SKM-1 (cell line): ENCODE data around the gene ITPR2.

Experiments used
- DNase-seq: peaks from one replicate; lab custom pipeline; 2025; ENCODE audit not compliant: unreplicated experiment; lab: John Stamatoyannopoulos, UW

The ITPR2 gene

DNA sequence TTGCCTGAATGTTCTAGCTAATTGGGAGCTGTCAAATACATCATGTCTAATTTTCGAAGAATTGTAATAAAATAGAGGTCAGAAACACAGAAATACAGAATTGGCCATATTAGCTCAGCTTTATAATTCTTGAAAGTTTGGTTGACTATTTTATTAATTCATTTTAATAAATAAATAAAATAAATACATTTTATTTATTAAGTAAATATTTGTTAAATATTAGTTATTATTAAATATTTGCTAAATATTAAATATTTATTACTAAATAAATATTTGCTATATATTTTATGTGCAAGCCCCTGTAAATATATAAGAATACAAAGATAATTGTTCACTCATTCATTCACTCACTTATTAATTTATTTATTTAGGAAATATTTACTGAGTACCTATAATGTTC lies 406.3 kb downstream of the ITPR2 start:
- DNase-seq = no peak

DNA sequence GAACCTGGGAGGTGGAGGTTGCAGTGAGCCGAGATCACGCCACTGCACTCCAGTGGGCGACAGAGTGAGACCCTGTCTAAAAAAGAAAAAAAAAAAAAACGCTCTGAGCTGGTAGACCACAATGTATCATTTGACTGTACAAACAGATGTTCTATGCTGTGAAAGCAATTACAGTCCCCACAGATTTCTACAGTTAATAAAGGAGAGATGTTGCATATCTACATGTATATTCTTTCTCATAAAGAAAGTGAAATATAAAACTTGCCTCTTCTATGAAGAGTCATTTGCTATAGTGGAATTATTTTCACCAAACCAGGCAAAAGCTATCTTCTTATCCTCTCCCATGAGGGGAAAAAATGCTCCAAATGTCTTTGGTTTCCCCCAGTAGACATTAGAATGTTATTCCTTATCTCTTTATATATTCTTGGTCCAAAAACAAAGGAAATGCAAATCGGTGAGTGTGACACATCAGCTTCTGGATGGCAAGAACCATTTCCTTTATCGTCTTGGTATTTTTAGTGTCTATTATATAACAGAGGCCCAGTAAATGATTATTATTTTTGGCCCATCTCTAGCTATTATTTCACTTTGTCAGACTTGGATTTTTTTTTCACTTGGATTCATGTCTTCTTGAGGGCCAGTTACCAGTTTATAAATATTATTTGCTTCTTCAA lies 407.3 kb downstream of the ITPR2 start:
- DNase-seq = no peak

DNA sequence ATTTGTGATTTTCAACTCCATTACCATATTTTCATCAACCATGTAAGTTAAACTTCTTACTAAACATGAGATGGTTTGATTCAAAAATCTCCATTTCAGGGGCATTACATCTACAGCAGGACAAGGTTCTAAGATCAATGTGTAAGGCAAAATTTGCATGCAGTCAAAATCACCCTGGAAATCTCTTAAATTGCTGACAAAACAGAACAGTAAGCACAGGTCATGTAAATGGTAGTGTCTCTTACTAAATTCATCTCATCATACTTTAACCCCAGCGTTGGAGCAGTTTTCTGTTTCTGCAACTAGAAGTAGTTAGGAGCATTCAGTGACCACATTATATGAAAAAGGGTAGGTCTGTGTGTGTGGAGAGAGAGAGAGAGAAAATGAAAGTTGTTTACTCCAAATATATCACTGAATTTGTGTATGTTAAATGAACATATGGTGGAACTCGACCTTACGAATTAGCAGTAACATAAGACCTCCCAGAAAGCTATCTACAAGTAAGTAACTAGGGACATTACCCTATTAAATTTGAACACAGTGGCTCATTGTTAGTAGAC lies 410.1 kb downstream of the ITPR2 start:
- DNase-seq = no peak

DNA sequence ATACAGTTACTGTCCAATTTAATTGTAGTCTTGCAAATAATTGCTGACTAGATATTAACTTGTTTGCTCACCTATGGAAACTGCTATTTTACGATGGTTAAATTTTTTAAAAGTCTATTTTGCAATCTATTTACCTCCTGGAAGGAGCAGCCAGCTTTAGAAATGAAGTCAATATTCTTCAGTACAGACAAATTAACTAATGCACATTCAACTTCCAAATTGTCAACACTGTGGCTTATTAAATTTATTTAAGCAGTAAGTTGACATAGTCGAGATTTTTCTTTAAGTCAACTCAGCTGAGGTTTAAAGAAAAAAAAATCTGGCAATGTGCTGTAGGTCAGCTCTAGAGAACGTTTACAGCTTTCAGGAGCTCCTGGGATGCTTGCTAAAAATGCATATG lies 416.4 kb downstream of the ITPR2 start:
- no peak for DNase-seq

DNA sequence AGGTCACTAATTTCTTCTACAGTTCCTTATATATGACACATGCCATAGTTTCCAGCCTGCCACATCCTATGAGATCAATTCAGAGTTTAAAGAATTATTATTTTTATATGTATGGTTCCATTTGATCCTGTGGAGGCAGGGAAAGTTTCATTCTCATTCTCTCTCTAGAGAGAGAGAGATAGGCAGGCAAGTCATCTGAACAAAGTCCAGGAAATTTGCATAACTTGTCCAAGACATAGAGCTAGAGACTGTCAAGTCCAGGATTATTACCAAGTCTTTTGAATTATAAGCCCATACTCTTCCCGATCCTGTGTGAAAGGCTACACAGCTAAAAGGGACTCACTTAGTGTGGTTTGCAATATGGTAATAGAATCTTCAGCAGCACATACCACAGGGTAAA lies 422.3 kb downstream of the ITPR2 start:
- DNase-seq = no peak

DNA sequence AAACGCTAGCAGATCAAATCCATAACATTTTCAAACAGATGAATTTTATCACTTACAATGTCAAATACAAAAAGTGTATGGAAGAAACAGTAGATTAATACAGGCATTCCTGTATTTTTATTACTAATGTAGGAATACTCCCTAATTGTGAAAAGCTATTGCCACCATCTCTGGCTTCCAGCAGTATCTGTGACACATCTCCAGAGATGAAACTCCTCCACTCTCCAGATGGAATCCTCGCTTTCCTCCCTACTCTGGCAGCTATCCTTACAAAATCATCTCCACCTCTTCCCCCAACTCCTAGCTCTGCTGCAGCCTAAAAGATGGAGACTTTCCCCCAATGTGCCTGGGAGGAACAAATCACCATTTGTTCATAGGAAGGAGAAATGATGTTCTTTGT lies 426.2 kb downstream of the ITPR2 start:
- DNase-seq = no peak

DNA sequence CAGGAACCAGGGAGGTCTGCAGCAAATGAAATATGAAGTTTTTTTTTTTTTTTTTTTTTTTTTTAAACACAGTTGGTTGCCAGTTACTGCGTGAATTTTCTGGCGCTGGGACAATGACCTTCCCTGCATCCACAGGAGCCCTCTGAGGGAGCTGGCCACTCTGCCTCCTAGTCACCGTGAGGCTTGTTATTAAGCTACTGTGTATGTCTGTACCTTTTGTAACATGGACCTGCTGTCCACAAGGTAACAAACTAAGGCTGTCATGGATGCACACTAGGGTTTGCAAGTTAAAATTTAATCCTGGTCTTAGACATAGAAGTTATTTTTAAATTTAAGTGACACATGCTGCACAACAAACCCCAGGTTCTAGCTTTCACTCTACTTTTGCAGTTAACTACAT lies 426.6 kb downstream of the ITPR2 start:
- DNase-seq = no peak

DNA sequence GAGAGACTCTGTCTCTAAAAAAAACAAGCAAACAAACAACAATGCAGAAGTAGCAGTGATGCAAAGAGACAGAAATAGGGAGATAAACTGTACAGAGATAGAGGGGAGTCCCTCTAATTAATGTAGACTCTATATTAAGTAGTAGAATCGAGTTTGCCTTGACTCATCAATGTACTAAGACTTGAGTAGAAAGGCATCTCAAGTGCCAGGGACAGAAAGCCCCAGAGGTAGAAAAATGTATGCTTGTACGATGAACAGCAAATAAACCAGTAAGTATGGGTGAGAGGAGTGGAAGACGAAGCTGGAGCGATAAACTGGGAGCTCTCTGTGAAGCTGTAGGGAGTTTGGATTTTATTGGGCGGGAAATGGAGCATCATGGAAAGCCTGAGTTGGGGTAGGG lies 429.4 kb downstream of the ITPR2 start:
- no peak for DNase-seq

DNA sequence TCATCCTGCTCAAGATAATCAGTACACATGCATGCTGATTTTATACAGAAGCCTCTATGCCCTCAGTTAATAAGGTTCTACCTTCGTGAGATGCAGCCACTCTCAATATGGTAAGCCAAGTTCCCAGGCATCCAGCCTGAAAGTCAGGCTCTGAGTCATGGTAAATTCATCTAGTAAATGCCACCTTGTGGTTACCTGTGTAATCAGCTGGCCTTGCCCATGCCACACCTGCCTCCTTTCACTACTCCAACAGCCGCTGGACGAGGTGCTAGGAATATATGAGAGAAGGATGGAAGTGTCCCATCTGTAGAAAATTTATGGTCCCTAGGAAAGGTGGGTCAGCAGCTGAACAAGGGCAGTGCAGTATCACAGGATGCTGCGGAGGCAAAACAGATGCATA lies 430.3 kb downstream of the ITPR2 start:
- no peak for DNase-seq

DNA sequence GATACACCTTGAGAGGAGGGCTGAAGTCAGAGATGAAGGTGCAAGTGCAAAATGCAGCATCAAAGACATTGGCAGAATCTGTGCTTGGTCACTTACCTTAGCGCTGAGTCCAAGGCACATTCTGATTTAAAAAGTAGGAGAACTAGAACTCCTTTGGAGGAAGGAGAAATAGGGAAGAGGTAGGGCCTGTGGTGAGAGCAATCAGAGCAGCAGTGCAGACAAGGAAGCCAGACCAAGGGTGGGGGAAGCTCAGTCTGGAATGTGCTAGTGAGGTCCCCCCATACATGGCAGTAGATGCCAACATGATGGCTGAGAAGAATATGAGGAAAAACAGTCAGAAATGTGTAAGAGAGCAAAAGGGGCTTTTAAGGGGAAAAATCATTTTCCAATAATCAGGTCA lies 431.1 kb downstream of the ITPR2 start:
- no peak for DNase-seq

DNA sequence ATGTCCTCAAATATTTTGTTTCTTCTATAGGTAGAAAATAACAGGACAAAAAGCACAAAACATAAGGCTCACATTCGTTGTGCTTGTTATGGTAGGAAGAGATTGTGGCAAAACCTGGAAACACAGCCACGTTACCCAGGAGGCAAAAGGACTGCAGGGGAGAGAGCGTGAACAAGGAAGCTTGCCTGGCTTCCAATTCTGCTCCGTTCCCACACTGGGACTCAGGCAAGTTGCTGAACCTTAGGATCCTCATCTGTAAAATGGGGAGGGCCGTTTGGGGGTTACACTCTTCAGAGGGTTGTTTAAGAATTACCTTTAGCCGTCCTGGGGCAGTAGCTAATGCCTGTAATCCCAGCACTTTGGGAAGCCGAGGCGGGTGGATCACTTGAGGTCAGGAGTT lies 432.4 kb downstream of the ITPR2 start:
- no peak for DNase-seq

DNA sequence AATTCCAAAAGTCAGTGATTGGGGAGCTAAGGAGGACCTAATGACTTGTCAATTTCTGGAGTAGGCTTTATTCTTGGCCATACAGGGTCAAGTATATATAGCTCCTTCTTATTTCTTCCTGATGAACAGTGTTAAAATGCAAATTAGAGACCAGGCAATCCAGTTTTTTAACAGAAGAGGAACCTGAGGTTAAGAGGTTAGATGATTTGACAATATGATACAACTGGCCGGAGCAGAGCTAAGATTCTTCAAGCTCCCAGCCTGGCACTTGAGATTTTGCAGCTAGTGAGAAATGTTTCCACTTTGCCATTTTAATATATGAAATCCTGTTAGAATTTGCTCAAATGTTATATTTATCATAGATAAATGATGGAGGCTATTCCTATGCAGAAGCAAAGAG lies 433.6 kb downstream of the ITPR2 start:
- no peak for DNase-seq

DNA sequence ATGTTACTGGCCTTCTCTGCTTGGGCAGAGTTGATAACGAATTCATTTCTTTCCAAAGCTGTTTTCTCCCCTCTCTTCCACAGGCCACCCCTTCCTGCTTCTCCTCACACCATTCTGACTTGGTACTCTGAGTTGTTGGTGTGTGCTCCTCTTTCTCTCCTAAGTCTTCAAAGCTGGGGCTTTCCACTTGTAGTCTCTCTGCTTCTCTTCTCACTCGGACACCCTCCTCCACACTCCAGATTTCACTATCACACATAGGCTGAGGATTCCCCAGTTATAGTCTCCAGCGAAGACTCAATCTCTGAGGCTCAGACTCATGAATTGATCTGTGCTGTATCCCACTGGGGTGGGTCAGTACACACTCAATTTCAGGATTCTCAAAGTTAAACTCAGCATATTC lies 436.6 kb downstream of the ITPR2 start:
- no peak for DNase-seq

DNA sequence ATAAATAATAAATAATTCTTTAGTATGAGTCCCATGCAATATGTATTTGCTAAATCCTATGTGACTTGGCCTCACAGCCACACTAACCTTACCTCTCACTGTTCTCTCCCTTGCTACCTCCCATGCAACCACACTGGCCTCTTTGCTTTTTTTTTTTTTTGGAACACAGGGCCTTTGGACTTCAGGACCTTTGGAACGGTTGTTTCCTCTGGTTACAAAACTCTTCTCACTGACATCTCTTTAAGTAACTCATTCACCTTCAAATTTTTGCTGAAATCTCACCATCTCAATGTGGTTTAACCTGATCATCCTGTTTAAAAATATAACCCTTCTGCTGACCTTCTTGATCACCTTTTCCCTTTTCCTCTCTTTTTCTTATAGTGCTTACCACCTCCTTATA lies 443.7 kb downstream of the ITPR2 start:
- DNase-seq = no peak

DNA sequence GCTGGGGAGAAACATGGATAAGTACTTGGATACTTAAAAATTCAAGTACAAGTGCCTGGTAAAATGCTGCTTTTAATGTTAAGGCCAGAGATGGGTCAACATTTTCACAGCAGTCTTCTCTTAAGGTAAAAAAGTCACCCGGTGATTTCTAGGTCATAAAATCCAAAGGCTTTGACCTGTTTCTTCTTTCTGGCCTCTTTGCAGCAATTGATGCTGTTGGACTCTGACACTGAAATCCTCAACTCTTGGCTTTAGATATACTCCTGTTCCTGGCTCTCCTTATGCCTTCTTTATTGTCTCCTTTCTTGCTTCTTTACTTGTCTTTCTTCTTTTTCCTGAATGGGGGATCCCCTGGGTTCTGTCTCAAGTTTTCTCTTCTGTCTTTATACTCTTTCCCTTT lies 448.5 kb downstream of the ITPR2 start:
- DNase-seq = no peak

DNA sequence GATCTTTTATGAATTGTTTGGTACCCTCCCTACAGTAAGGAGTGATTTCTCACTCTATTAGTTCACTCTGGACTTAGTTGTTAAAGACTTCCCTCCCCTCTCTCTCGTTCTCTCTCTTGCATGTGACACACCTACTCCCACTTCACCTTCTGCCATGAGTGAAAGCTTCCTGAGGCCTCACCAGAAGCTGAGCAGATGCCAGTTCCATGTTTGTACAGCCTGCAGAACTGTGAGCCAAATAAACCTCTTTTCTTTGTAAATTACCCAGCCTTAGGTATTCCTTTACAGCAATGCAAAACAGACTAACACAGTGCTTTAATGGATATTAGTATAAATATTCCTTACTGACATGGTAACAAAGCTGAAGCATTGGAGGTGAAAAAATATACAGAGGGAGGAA lies 450.0 kb downstream of the ITPR2 start:
- DNase-seq = no peak

DNA sequence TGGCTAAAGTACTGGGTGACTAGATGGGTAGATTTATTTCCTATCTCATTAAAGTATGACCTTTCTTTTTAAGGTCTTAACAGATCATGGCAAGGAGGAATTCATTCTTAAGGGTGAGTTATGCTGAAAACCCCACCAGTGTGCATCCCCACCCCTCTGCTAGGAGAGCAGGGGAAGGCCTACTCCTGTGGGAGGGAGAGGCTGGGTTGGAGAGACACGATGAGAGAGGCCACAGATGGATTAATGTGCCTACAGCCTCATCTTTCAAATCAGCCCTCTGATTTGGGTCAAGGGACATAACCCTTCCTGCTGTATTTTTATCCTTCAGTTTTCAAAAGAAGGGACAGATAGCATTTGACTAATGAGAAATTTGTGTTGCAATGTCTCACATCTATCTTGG lies 452.1 kb downstream of the ITPR2 start:
- no peak for DNase-seq

DNA sequence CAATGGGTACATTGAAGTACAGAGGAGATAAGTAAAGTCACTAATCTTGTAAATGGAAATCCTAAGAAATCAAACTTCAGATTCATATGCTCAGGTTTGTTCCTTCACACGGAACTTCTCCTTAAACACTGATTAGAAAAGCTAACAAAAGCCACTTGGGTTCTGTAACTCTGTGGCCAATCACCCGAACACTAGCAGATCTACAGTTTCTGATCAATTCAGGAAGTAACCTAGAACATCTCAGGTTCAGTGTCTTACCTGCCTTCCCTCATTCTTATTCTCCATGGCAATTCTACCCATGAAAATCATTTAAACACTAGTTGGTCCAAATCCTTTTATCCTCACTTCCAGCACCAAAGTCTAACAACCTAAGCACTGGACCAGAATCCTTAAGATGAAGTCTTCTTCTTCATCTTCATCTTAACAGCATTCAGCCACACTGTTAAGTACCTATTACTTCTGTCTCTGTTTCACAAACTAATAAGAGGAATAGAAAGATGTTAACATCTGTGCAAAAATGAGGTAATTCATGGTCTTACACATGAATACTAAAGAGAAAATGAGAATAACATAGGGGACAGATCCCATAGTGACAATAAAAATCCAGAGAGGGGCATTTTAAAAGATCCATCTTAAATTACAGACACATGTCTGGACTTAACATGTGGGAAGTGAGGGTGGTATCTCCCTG lies 453.1 kb downstream of the ITPR2 start:
- no peak for DNase-seq

DNA sequence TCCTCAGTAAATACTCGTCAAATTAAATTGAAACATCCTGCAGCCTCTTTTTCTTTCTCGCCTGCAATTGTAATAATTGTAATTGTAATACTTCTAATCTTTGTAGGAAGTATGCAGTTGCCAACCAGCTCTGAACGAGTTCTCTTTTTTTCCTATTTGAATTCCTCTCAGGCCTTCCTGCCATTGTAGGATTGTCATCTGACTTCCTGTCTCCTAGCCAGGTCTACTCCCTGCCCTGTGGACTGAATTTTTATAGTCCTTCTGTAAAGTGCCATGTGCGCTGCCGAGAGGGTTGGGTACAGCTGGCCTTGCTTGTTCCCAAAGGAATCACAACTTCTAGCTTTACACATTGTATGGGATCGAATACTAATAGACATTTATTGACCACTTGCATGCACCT lies 454.3 kb downstream of the ITPR2 start:
- no peak for DNase-seq

DNA sequence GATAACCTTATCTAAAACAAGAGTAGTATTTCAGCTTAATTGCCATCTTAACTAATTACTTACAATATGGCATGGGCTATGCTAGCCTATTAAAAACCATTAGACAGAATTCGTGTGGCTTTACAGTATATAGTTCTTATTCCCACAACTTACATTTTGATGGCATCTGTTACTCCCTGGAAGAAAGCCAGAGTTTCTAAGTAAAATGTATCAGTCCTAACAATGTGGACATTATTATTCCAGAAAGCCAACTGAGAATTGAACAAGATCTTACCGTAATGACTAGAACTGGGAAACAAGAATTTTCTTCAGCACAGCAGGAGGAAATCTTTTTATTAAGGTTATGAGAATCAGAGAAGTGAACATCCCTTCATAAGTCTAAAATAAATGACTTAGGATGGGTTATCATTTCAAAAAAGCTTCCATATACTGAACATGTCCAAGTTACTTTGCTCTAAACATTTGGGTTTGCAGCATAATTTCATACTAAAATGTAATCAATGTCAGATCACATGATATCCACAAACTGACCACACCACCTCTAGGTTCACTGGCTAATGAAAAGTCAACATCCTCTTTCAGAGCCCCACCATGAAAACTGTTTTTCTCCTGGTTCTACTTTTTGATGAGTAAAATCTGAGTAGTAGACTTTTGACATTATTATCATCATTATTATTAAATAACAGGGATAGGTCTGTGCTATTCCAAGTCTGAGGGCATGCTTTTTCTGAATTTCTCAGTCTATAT lies 457.9 kb downstream of the ITPR2 start:
- DNase-seq = no peak

DNA sequence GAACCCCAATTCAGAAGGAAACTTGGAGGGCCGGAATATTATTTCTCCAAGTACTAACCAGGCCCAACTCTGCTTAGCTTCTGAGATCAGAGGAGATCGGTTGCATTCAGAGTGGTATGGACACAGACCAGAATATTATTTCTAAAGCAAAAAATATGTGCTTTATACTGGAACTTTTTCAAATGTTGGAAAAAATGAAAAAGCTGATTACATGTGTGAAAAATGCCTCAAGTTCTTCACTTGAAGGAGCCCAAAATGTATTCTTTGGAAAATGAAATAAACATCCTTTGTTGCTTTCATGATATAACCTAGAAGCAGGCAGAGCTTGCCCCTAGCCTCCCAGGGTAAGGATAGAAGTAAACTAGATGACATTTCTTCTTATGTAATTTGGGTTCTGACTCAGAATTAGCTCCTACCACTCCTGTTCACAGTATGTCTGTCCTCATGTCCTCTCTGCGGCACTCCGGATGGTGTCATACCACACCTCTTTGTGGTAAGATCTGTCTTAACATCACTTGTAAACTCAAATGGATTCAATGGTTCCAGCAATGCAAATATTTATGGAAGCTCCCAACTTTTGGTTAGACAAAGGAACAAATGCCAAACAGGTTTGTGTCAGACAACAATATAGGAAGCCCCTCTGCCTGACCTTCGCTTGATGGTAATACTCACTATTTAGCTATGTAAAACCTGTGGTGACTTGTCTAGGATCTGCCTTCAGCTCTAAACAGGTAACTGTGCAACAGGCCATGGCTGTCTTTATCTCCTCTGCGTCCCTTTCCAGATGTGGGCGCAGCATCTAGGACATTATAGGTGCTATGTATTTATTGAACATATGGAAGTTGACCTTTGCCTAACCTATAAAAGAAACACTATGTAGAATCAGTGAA lies 459.1 kb downstream of the ITPR2 start:
- DNase-seq = no peak
